Measurements from ENCODE around the gene BARHL2.

The BARHL2 gene

GRCh38 chr1:90712915-90713730 lies 4.0 kb downstream of the BARHL2 start:
- ChIA-PET CTCF (no interaction called here), POLR2A (no interaction called here)
- peaks cover 3% of the 10 kb centered on the region; the same call in 1 of the 2 replicates for H3K4me1 ChIP-seq (ENCODE audit: control insufficient read depth, insufficient read depth, low read length)
- no peak overlapping the region for H3K27ac ChIP-seq (ENCODE audit: extremely low read depth, low read depth, low read length)
- TF ChIP-seq ZNF221 (tag by site-specific recombination; IDR thresholded peaks at IDR 0.05; ENCODE audit: borderline replicate concordance), result no peak
- TF ChIP-seq ZNF645 (tag by site-specific recombination; IDR thresholded peaks at IDR 0.05), result no peak
- no peak for TF ChIP-seq ZNF610 (tag by site-specific recombination; IDR thresholded peaks at IDR 0.05; ENCODE audit: borderline replicate concordance)
- no peak for TF ChIP-seq PBX3 (CRISPR knock-in tag; IDR thresholded peaks at IDR 0.05)
- TF ChIP-seq ZFP41 (tag by site-specific recombination; IDR thresholded peaks at IDR 0.05; ENCODE audit: borderline replicate concordance), result no peak
- TF ChIP-seq WT1 (tag by site-specific recombination; IDR thresholded peaks at IDR 0.05), result no peak
- TF ChIP-seq ZNF16 (tag by site-specific recombination; IDR thresholded peaks at IDR 0.05; ENCODE audit: low read depth), result no peak
- no peaks in the 10 kb centered on the region for H3K36me3 ChIP-seq (ENCODE audit: control insufficient read depth in 2 of 2, insufficient read depth in 1 of 2, low read length in 2 of 2)
- H3K4me3 ChIP-seq (ENCODE audit: low read depth, low read length), result no peak overlapping the region
- H3K9me3 ChIP-seq (ENCODE audit: control insufficient read depth, insufficient read depth, low read depth, low read length), result no peaks in the 10 kb centered on the region

- H3K9me3 ChIP-seq (ENCODE audit: control insufficient read depth, insufficient read depth, low read depth, low read length), result no peaks in the 10 kb centered on the region
- CTCF ChIA-PET, result no interaction called here
- H3K4me3 ChIP-seq (ENCODE audit: low read depth, low read length), result no peak overlapping the region
- H3K4me1 ChIP-seq (ENCODE audit: control insufficient read depth, insufficient read depth, low read length), result peaks cover 3% of the 10 kb centered on the region; the same call in 1 of the 2 replicates
- POLR2A ChIA-PET, result no interaction called here
- TF ChIP-seq ZNF423 (tag by site-specific recombination; IDR thresholded peaks at IDR 0.05), result no peak
- no peak for TF ChIP-seq ZNF510 (tag by site-specific recombination; IDR thresholded peaks at IDR 0.05; ENCODE audit: insufficient replicate concordance)
- TF ChIP-seq ZNF645 (tag by site-specific recombination; IDR thresholded peaks at IDR 0.05), result no peak
- H3K36me3 ChIP-seq (ENCODE audit: control insufficient read depth in 2 of 2, insufficient read depth in 1 of 2, low read length in 2 of 2), result no peaks in the 10 kb centered on the region
- no peak overlapping the region for H3K27ac ChIP-seq (ENCODE audit: extremely low read depth, low read depth, low read length)
Observed at GRCh38 chr1:90712153-90712856, 4.8 kb downstream of the BARHL2 start.

- Histone ChIP-seq H3K9me3 (ENCODE audit: control insufficient read depth, insufficient read depth, low read depth, low read length) (no peaks in the 10 kb centered on the region), H3K4me1 (ENCODE audit: control insufficient read depth, insufficient read depth, low read length) (peaks cover 3% of the 10 kb centered on the region; the same call in 1 of the 2 replicates), H3K36me3 (ENCODE audit: control insufficient read depth in 2 of 2, insufficient read depth in 1 of 2, low read length in 2 of 2) (no peaks in the 10 kb centered on the region), H3K4me3 (ENCODE audit: low read depth, low read length) (no peak overlapping the region), H3K27ac (ENCODE audit: extremely low read depth, low read depth, low read length) (no peak overlapping the region)
- POLR2A ChIA-PET, result no interaction called here
- CTCF ChIA-PET, result interaction anchor here (1.0 kb wide), 1 partner anchor 10 kb away, joined by 5 read pairs; no protein-coding TSS in a partner anchor
- TF ChIP-seq ZBTB1 (tag by site-specific recombination; IDR thresholded peaks at IDR 0.05) (no peak), ZFP69B (tag by site-specific recombination; IDR thresholded peaks at IDR 0.05) (no peak)
Observed at GRCh38 chr1:90711696-90712095, 5.4 kb downstream of the BARHL2 start.

Measured in HEK293 (cell line).